GM23338 (cell line): ENCODE measurements around the gene PDE3B. TPM values are rescaled to one million over a fixed set of nuclear protein-coding genes. Genes with fewer than 3 reads are reported as not detected.

Source experiments
- ATAC-seq: fragments of 200-7000 bp; cut with Tn5 transposase; 3 replicates; pipeline ENCODE4 v1.9.1; 2020
- DNase-seq: peaks from one replicate; pipeline ENCODE4 v3.0.0-alpha.2; 2015; ENCODE audit warnings: low spot score
- H2AFZ ChIP-seq: fragments of 200-600 bp; sonication (generic); 2 replicates; pipeline ENCODE4 v1.8.0; 2016; ENCODE audit warnings: antibody characterized with exemption, mild to moderate bottlenecking, moderate library complexity
- H3F3A ChIP-seq: fragments of 200-600 bp; sonication (generic); replicated peaks from 2 replicates; pipeline ENCODE4 v1.8.0; 2017; ENCODE audit warnings: antibody characterized with exemption, mixed run types, low read depth
- H3K27ac ChIP-seq: fragments of 200-600 bp; sonication (generic); 2 replicates; pipeline ENCODE4 v1.6.1; 2016; ENCODE audit warnings: low read depth
- H3K27me3 ChIP-seq: fragments of 200-600 bp; sonication (generic); 2 replicates; pipeline ENCODE4 v1.8.0; 2016; ENCODE audit warnings: mild to moderate bottlenecking, mixed run types, moderate library complexity; ENCODE audit not compliant: insufficient read depth
- H3K36me3 ChIP-seq: fragments of 200-600 bp; sonication (generic); 2 replicates; pipeline ENCODE4 v1.8.0; 2016; ENCODE audit warnings: mild to moderate bottlenecking; ENCODE audit not compliant: insufficient read depth
- H3K4me1 ChIP-seq: fragments of 200-600 bp; sonication (generic); 2 replicates; pipeline ENCODE4 v1.8.0; 2016; ENCODE audit warnings: mild to moderate bottlenecking, moderate library complexity; ENCODE audit not compliant: insufficient read depth
- H3K4me2 ChIP-seq: fragments of 200-600 bp; sonication (generic); 2 replicates; pipeline ENCODE4 v1.7.1; 2017; ENCODE audit warnings: mixed run types
- H3K4me3 ChIP-seq: fragments of 200-600 bp; sonication (generic); 2 replicates; pipeline ENCODE4 v1.6.1; 2016; ENCODE audit warnings: mixed run types
- H3K79me2 ChIP-seq: fragments of 200-600 bp; sonication (generic); replicated peaks from 2 replicates; pipeline ENCODE4 v1.8.0; 2017; ENCODE audit warnings: mild to moderate bottlenecking; ENCODE audit not compliant: insufficient read depth
- H3K9me2 ChIP-seq: fragments of 200-600 bp; sonication (generic); 2 replicates; pipeline ENCODE4 v1.8.0; 2017; ENCODE audit not compliant: insufficient read depth
- H4K20me1 ChIP-seq: fragments of 200-600 bp; sonication (generic); replicated peaks from 2 replicates; pipeline ENCODE4 v1.8.0; 2017; ENCODE audit warnings: mild to moderate bottlenecking; ENCODE audit not compliant: insufficient read depth
- H3K27ac Mint-ChIP-seq: 2 replicates; pipeline ENCODE4 v1.8.0; 2020; ENCODE audit warnings: inconsistent platforms, mild to moderate bottlenecking, moderate library complexity, mixed read lengths
- H3K27me3 Mint-ChIP-seq: 3 replicates; pipeline ENCODE4 v1.8.0; 2022; ENCODE audit warnings: low read depth, mild to moderate bottlenecking, moderate library complexity, mixed read lengths, inconsistent platforms; ENCODE audit not compliant: insufficient read depth, poor library complexity
- H3K36me3 Mint-ChIP-seq: 3 replicates; pipeline ENCODE4 v1.8.0; 2021; ENCODE audit warnings: low read depth, mild to moderate bottlenecking, inconsistent platforms, moderate library complexity, mixed read lengths
- H3K4me1 Mint-ChIP-seq: 3 replicates; pipeline ENCODE4 v1.8.0; 2020; ENCODE audit warnings: mild to moderate bottlenecking, inconsistent platforms, mixed read lengths
- H3K4me3 Mint-ChIP-seq: 3 replicates; pipeline ENCODE4 v1.8.0; 2021; ENCODE audit warnings: moderate library complexity, mild to moderate bottlenecking, inconsistent platforms, mixed read lengths
- H3K9me3 Mint-ChIP-seq: 3 replicates; pipeline ENCODE4 v1.8.0; 2020; ENCODE audit warnings: moderate library complexity, mild to moderate bottlenecking, inconsistent platforms, mixed read lengths
- CTCF ChIP-seq, 2 experiments: fragments of 200-600 bp in 1 of 2; sonication (generic) in 1 of 2; conservative IDR thresholded peaks; 2 replicates each; pipeline versions ENCODE4 v1.5.1 to v1.6.1; 2016 to 2017; ENCODE audit warnings: antibody characterized with exemption in 2 of 2, low read depth in 2 of 2, mild to moderate bottlenecking in 2 of 2, moderate library complexity in 1 of 2
- REST ChIP-seq: IDR thresholded peaks from one replicate; pipeline ENCODE4 v1.6.1; 2018; ENCODE audit warnings: antibody characterized with exemption; ENCODE audit not compliant: unreplicated experiment
- ZNF462 ChIP-seq: fragments of 250-450 bp; sonication (Bioruptor Pico); IDR thresholded peaks from 2 replicates; pipeline ENCODE4 v1.5.0; 2020; ENCODE audit warnings: mild to moderate bottlenecking, moderate library complexity
- polyA plus RNA-seq: library from polyadenylated mRNA; unstranded; fragments of >200 nt; fragmentation: Nextera tagmentation; extraction: Ambion mirVana; gene quantifications from 2 replicates; pipeline ENCODE4 v1.2.1, GENCODE V29; 2016
- total RNA-seq: library from RNA; depleted of rRNA; stranded (reverse); fragments of >200 nt; shearing (Covaris generic); gene quantifications from 2 replicates; pipeline ENCODE4 v1.2.3, GENCODE V29; 2014

PDE3B gene
- total and polyA plus RNA-seq, 2 experiments from 2014 or later: 4.3 to 21.3 TPM

- TF ChIP-seq ZNF462 (peak; percentile 34; the same call in 1 of the 2 replicates), CTCF (conservative IDR thresholded peaks at IDR 0.05; ENCODE audit: low read depth in 2 of 2) (peak; percentile 80 to 91)
Observed at GRCh38 chr11:14907411-14908213, 264.0 kb downstream of the PDE3B start (continued).

- Histone ChIP-seq H3K4me3 (no peak overlapping the region), H3K36me3 (no peaks in the 10 kb centered on the region), H3K4me2 (no peak overlapping the region), H3F3A (no peaks in the 10 kb centered on the region; the same call in 1 of the 2 replicates), H3K9me2 (no peaks in the 10 kb centered on the region), H4K20me1 (no peaks in the 10 kb centered on the region), H2AFZ (no peak overlapping the region), H3K79me2 (no peaks in the 10 kb centered on the region), H3K27ac (no peak overlapping the region), H3K27me3 (peaks cover 11% of the 10 kb centered on the region), H3K4me1 (no peaks in the 10 kb centered on the region)
- peak; percentile 20 for ATAC-seq
- TF ChIP-seq REST (no peak), CTCF (conservative IDR thresholded peaks at IDR 0.05; ENCODE audit: low read depth in 2 of 2) (peak; percentile 73 to 75)
- Mint-ChIP-seq H3K4me3 (no peak overlapping the region; the same call in 2 of the 3 replicates), H3K27me3 (peaks cover 20% of the 10 kb centered on the region), H3K27ac (no peak overlapping the region), H3K9me3 (no peaks in the 10 kb centered on the region), H3K4me1 (peaks cover 16% of the 10 kb centered on the region), H3K36me3 (no peaks in the 10 kb centered on the region)
- DNase-seq: peak; percentile 70
Observed at GRCh38 chr11:14908214-14908880, 264.7 kb downstream of the PDE3B start.
